RPMI8226 (cell line): Measurements from ENCODE around the gene TOR4A.
"Not testable (repeated sequence)": the region's sequence is repeated elsewhere in the genome, so short reads cannot be mapped to it uniquely, and the experiment has no call there.

Experiments used
- DNase-seq: peaks from one replicate; pipeline ENCODE4 v3.0.0-alpha.2; 2015

TOR4A gene

DNA sequence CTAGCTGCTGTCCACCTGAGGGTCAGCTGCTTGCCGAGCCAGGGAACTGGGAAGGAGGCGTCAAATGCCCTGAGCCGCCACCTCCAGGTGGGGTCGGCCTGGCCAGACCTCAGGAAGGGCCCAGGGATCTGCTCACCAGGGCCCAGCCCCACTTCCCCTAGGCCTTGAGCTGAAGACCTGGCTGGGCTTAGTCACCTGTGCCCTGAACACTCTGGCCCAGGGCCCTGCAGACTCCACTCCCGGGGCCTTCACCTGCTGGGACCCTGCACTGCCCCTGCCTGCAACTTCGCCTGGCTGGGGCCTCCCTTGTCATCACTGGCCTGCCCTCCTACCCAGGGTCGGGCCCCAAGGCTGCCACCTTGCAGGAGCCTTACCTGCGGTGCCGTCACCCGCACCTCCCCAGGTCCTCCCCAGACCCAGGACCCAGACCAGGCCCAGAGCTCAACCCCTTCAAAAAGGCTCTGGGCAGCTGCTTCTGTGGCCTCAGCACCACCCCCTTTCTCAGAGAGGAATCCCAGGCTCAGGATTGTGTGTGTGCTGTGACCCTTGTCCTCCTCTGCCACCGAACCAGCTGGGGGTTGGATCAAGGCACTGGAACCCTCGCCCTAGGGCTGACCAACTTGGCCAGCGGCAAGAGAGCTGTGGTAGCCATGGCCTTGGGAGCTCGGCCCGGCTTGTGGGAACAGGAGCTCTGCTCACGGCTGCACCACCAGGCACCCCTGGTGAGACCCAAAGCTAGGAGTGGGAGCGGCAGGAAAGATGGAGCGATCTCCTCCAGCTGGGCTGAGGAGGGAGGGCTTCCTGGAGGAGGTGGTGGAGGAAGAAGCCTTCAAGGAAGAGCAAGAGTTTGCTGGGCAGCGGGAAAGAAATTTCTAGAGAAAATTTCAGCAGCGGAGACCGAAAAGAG lies 23.6 kb upstream of the TOR4A start:
- DNase-seq: peak; percentile 9

DNA sequence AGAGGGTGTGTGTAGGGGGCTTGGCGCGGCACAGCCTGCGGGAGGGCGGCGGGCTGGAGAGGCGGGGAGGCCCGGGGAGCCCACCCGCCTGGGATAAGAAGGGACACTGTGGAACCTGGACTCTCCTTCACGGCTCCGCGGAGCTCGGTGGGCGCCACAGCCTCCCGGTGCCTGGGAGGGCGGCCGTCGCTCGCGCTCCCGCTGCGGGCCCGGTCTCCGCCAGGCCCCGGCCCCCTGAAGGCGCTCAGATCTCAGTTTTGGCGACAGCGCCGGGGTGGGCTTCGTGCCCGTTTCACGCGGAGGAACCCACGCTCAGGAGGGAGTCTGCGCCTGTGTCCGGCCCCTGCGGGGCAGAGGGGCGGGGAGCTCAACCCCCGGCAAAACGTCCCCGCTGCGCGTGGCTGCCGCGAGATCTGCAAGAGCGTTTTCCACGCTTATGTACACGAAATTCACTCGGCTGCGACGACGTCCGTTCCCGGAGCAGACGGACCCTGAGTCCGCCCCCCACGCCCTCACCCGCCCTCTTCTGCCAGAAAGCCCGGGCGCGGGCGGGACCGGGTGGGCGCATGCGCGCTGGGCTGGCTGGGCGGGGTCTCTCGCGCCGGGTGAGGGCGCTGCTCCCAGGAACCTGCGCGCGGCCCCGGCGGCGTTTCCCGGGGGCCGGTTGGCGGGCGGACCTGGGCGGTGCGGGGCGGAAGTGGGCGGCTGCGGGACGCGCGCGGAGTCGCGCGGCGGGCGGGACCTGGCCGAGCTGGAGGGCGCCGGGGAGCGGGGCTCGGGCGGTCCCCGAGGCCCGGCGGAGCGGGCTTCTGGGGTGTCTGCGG lies 22.7 kb upstream of the TOR4A start, which contains the start of gene NELFB:
NELFB (plus strand) TSS at position 704 of the 824 bp plus-strand sequence.
- DNase-seq: peak; percentile 96

GRCh38 chr9:137255448-137256114 lies 21.9 kb upstream of the TOR4A start:
- peak; percentile 75 for DNase-seq

GRCh38 chr9:137256362-137256761 lies 21.2 kb upstream of the TOR4A start:
- DNase-seq: no peak

DNA sequence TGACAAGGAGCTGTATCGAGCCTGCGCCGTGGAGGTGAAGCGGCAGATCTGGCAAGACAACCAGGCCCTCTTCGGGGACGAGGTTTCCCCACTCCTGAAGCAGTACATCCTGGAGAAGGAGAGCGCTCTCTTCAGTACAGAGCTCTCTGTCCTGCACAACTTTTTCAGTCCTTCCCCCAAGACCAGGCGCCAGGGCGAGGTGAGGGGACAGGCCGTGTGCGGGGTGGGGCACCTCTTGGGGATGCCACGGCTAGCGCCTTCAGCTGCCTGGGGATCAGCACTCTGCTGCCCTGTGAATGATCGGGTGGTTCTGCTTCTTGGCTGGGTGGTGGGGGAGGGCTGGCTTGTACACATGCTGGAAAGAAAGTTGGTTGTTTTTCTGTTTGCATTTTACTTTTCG lies 20.7 kb upstream of the TOR4A start:
- peak; percentile 15 for DNase-seq

DNA sequence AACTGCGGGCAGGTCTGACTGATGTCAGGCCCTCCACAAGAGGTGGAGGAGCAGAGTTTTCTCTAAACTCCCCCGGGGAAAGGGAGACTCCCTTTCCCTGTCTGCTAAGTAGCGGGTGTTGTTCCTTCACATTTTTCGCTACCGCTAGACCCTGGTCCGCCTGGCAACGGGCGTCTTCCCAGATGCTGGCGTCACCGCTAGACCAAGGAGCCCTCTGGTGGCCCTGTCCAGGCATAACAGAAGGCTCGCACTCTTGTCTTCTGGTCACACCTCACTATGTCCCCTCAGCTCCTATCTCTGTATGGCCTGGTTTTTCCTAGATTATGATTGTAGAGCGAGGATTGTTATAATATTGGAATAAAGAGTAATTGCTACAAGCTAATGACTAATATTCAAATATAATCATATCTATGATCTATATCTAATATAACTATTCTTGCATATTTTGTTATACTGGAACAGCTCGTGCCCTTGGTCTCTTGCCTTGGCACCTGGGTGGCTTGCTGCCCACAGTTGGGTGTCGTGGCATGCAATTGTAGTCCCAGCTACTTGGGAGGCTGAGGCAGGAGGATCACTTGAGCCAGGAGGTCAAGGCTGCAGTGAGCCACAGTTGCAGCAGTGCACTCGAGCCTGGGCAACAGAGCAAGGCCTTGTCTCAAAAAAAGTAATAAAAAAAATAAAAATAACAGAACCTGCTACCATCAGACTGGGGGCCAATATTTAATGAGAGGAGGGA lies 15.2 kb upstream of the TOR4A start:
- DNase-seq: not testable (repeated sequence)

DNA sequence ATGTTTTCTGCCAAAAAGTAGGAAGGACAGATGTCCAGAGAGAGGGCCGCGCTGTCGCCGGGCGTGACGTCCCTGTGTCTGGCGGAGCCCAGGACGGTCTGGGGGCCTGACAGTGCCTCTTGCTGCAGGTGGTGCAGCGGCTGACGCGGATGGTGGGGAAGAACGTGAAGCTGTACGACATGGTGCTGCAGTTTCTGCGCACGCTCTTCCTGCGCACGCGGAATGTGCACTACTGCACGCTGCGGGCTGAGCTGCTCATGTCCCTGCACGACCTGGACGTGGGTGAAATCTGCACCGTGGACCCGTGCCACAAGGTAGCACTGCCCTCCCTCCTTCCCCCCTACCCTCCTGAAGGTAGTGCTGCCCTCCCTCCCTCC lies 14.6 kb upstream of the TOR4A start:
- DNase-seq: no peak

DNA sequence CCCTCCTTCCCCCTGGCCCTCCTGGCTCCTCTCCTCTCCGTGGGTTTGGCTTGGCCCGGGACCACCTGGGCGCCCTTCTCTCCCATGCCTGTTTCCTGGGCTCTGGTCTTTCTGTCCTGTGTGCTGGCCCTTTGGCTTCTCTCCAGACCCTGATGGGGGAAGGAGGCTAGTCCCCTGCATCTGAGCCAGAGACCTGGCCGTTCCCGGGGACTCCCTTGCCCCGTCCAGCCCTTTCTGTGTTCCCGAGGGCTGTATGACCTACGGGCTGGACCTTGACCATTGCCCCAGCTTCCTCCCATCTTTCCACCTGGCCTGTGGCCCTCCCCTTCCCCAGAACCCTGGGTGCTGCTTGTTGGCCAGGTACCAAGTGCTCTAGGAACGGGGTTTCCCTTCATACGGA lies 14.0 kb upstream of the TOR4A start:
- DNase-seq: no peak

DNA sequence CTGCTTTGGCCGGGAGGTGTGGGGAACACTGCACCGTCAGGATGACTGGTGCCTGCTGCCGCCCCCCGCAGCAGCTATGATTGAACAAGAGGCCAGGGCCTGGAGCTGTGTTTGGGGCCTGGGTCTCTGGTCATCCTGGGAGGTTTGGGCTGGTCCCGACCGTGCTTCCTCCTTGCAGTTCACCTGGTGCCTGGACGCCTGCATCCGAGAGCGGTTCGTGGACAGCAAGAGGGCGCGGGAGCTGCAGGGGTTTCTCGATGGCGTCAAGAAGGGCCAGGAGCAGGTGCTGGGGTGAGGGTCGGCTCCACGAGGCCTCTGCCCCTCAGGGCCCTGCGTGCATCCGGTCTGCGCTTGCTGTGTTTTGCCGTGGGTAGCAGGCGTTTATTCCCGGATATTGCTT lies 13.5 kb upstream of the TOR4A start:
- no peak for DNase-seq

GRCh38 chr9:137265496-137266161 lies 11.9 kb upstream of the TOR4A start:
- DNase-seq: no peak

GRCh38 chr9:137266162-137266527 lies 11.4 kb upstream of the TOR4A start:
- no peak for DNase-seq

- DNase-seq: no peak
These were observed 10.7 kb upstream of the TOR4A start for GRCh38 chr9:137266585-137267453.

DNA sequence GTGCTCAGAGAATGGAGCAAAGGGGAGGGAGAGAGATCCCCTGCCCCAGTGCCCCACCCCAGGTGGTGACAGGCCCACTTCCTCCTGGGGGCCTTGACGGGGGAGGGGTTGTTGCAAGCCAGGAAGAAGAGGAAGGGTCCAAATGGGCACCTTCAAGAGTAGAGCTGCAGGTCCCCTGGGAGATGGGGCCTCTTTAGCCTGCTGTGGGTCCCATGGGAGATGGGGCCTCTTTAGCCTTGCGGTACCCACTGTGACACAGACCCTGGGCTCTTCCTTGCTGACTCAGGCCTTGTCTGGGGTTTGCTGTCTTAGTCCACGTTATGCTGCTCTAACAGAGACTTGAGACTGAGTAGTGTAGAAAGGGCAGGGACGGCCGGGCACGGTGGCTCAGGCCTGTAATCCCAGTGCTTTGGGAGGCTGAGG lies 9.6 kb upstream of the TOR4A start:
- no peak for DNase-seq

DNA sequence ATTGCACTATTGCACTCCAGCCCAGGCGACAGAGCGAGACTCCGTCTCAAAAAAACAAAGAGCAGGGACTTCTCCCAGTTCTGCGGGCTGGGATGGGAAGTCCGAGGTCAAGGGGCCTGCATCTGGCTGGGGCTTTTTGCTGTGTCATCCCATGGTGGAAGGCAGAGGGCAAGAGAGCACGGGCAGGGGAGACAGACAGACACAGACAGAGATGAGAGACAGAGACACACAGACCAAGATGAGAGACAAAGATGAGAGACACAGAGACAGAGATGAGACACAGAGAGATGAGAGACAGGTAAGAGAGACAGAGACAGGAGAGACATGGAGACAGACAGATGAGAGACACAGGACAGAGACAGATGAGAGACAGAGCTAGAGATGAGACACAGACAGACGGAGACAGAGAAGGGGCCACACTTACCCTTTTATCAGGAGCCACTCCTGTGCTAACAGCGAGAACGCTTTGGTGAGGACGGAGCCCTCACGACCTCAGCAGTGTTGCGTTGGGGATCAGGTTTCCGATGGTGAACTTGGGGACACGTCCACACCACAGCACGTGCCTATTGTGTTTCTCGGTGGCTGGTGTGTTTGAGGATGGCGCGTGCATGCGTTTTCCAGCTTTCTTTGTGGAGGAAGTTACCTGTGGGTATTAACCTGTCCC lies 8.9 kb upstream of the TOR4A start:
- DNase-seq: no peak

DNA sequence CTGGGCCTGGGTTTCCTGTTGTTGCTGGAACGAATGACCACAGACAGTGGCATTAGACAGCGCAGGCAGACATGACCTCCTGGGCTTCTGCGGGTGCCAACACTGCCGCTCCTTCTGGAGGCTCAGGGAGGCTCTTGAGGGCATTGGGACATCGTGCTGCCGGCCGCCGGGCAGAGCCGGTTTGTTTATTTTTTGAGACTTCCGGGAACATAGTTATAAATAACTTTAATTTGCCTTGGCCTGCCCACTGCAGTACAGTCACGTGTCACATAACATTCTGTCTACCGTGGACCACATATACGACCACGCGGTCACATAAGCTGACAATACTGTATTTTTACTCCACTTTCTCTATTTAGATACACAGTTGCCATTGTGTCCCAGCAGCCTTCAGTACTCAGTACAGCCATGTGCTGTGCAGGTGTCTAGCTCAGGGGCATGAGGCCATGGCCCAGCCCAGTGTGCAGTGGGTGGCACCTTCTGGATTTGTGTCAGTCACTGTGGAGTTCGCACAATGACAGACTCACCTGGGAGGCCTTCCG lies 8.2 kb upstream of the TOR4A start:
- DNase-seq: no peak

DNA sequence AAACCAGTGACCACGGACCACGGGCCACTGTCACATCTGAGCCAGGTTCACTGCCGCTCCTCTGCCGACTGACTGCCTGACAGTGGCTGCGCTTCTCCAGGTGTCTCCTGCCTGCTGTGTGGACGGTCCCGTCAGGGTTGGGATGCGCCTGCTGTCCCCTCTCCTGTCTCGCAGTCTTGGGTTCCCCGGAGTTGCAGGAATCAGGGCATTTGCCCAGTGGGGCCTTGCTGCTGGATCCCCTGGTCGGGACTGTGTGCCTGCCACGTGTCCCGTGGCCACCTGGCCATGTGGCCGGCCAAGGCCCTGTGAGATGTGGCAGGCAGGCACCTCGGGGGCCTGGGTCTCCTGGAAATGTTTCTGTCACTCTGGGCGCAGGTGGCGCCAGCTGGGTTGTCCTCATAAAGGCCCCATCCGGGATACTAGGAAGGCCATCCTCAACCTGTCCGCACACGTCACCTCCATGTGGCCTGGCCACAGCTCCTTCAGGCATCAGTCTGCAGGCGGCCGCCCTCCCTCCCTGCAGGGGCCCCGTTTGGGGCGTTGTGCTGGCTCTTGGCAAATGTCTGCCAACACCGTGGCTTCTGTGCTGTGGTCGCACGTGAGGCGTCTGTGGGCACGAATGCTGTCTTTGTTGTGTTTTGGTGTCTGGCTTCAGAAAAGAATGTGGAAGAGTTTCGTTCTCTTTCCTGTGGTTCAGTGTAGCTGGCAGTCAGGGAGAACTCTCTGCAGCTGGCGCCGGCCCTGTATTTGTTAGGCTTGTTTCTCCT lies 6.4 kb upstream of the TOR4A start:
- DNase-seq: no peak

DNA sequence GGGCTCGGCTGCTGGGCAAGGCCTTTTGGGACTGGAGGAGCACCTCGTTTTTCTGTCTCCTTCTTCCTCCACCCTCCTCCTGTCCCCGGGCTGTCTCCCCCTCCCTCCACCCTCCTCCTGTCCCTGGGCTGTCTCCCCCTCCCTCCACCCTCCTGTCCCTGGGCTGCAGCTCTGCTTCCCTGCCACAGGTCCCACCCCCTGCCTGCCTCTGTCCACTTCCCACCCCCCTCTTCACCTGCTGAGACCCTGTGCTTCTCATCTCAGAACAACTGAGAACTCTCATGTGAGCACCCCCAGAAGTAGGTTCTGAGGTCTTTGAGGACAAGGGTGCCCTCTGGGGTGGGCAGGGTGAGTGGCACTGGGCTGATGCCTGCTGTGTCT lies 5.8 kb upstream of the TOR4A start:
- DNase-seq: no peak

- no peak for DNase-seq
These were observed 5.1 kb upstream of the TOR4A start for GRCh38 chr9:137272241-137273094.

- DNase-seq: no peak
These were observed 4.4 kb upstream of the TOR4A start for GRCh38 chr9:137273095-137273490.
